GM19035 (cell line): ENCODE measurements around the gene STAMBP.
"Not testable (repeated sequence)": the region's sequence is repeated elsewhere in the genome, so short reads cannot be mapped to it uniquely, and the experiment has no call there.

Experiments
- ATAC-seq: cut with Tn5 transposase; IDR thresholded peaks from one replicate; pipeline ENCODE4 v1.9.1; 2021; ENCODE audit not compliant: unreplicated experiment

STAMBP gene

GRCh38 chr2:73885406-73885805 is 56.6 kb downstream of the STAMBP start:
- no peak for ATAC-seq

GRCh38 chr2:73886357-73886756 is 57.6 kb downstream of the STAMBP start:
- no peak for ATAC-seq

- ATAC-seq, result not testable (repeated sequence)
Observed at GRCh38 chr2:73887596-73888353, 59.0 kb downstream of the STAMBP start.

GRCh38 chr2:73888388-73888787 is 59.6 kb downstream of the STAMBP start:
- no peak for ATAC-seq

- ATAC-seq, result no peak
Observed at GRCh38 chr2:73889206-73889605, 60.4 kb downstream of the STAMBP start.

- no peak for ATAC-seq
Observed at GRCh38 chr2:73890301-73891092, 61.7 kb downstream of the STAMBP start.

GRCh38 chr2:73891276-73891901 is 62.6 kb downstream of the STAMBP start:
- no peak for ATAC-seq

- no peak for ATAC-seq
Observed at GRCh38 chr2:73892631-73893329, 64.0 kb downstream of the STAMBP start, which contains the start of gene ACTG2. TSS of gene ACTG2 (plus strand) at chr2:73893008. CDS start at chr2:73901312, 8,304 bp downstream.

- ATAC-seq, result no peak
Observed at GRCh38 chr2:73893764-73894474, 65.2 kb downstream of the STAMBP start.

- no peak for ATAC-seq
Observed at GRCh38 chr2:73894475-73894850, 65.7 kb downstream of the STAMBP start.

GRCh38 chr2:73894877-73895276 is 66.1 kb downstream of the STAMBP start:
- ATAC-seq, result no peak

GRCh38 chr2:73895473-73895872 is 66.7 kb downstream of the STAMBP start:
- no peak for ATAC-seq

- ATAC-seq, result no peak
Observed at GRCh38 chr2:73896362-73897239, 67.8 kb downstream of the STAMBP start.

GRCh38 chr2:73897240-73897583 is 68.5 kb downstream of the STAMBP start:
- no peak for ATAC-seq

- no peak for ATAC-seq
Observed at GRCh38 chr2:73897934-73898333, 69.2 kb downstream of the STAMBP start.

GRCh38 chr2:73899801-73900336 is 71.1 kb downstream of the STAMBP start:
- ATAC-seq, result no peak

GRCh38 chr2:73901143-73901542 is 72.4 kb downstream of the STAMBP start:
- no peak for ATAC-seq

GRCh38 chr2:73902284-73902683 is 73.5 kb downstream of the STAMBP start:
- ATAC-seq, result no peak

- ATAC-seq, result no peak
Observed at GRCh38 chr2:73903313-73903712, 74.6 kb downstream of the STAMBP start.
